Neural cell (in vitro differentiated cells): ENCODE results near the gene SLC4A2. TPM values are rescaled to one million over a fixed set of nuclear protein-coding genes. Genes with fewer than 3 reads are reported as not detected.
A peak's percentile ranks its signal among the peaks of the same experiment; 100 is the strongest.

Experiments used
- H2AFZ ChIP-seq: fragments of 200-600, 300-800 bp; sonication (generic), shearing (Covaris generic); 2 replicates; pipeline ENCODE4 v1.6.0; 2014; ENCODE audit warnings: low read depth, mild to moderate bottlenecking, antibody characterized with exemption, low read length, moderate library complexity
- H3F3A ChIP-seq: fragments of 200-600 bp; shearing (Covaris generic); 2 replicates; pipeline ENCODE4 v1.6.1; 2016; ENCODE audit warnings: mild to moderate bottlenecking, moderate library complexity, mixed read lengths, antibody characterized with exemption, low read length; ENCODE audit not compliant: insufficient read depth, poor library complexity, severe bottlenecking
- H3K27ac ChIP-seq: fragments of 200-600, 300-800 bp; sonication (generic), shearing (Covaris generic); 2 replicates; pipeline ENCODE4 v1.5.1; 2014; ENCODE audit warnings: mild to moderate bottlenecking, low read length, moderate library complexity
- H3K27me3 ChIP-seq: fragments of 300-800, 200-600 bp; sonication (generic), shearing (Covaris generic); 2 replicates; pipeline ENCODE4 v1.6.0; 2014; ENCODE audit warnings: mild to moderate bottlenecking, low read depth, low read length, moderate library complexity; ENCODE audit not compliant: insufficient read depth
- H3K36me3 ChIP-seq: fragments of 300-800, 200-600 bp; sonication (generic), shearing (Covaris generic); 2 replicates; pipeline ENCODE4 v1.5.1; 2014; ENCODE audit warnings: mild to moderate bottlenecking, antibody characterized with exemption, low read length, moderate library complexity; ENCODE audit not compliant: insufficient read depth
- H3K4me2 ChIP-seq: fragments of 300-800, 200-600 bp; sonication (generic), shearing (Covaris generic); 2 replicates; pipeline ENCODE4 v1.6.0; 2014; ENCODE audit warnings: mild to moderate bottlenecking, low read length
- H3K4me3 ChIP-seq: fragments of 300-800, 200-600 bp; sonication (generic), shearing (Covaris generic); 2 replicates; pipeline ENCODE4 v1.5.1; 2014; ENCODE audit warnings: mild to moderate bottlenecking, low read length, moderate library complexity
- H3K79me2 ChIP-seq: fragments of 200-600 bp; shearing (Covaris generic); replicated peaks from 2 replicates; pipeline ENCODE4 v1.6.0; 2014; ENCODE audit warnings: mild to moderate bottlenecking, low read length, moderate library complexity; ENCODE audit not compliant: insufficient read depth
- H3K9ac ChIP-seq: fragments of 300-800, 200-600 bp; sonication (generic), shearing (Covaris generic); 2 replicates; pipeline ENCODE4 v1.6.1; 2016; ENCODE audit warnings: mild to moderate bottlenecking, low read length, mixed read lengths
- H3K9me2 ChIP-seq: fragments of 200-600 bp; shearing (Covaris generic); 2 replicates; pipeline ENCODE4 v1.6.1; 2016; ENCODE audit warnings: mild to moderate bottlenecking, low read length, mixed read lengths; ENCODE audit not compliant: insufficient read depth
- H3K9me3 ChIP-seq: fragments of 200-600, 300-800 bp; sonication (generic), shearing (Covaris generic); 2 replicates; pipeline ENCODE4 v1.6.1; 2016; ENCODE audit warnings: mild to moderate bottlenecking, mixed run types, low read length, moderate library complexity, mixed read lengths
- H4K20me1 ChIP-seq: fragments of 200-600 bp; shearing (Covaris generic); 2 replicates; pipeline ENCODE4 v1.6.1; 2016; ENCODE audit warnings: mild to moderate bottlenecking, mixed run types; ENCODE audit not compliant: insufficient read depth
- CTCF ChIP-seq: fragments of 450-650 bp; IDR thresholded peaks from 2 replicates; pipeline ENCODE4 v1.5.1; 2014; ENCODE audit warnings: antibody characterized with exemption, mild to moderate bottlenecking, moderate library complexity; ENCODE audit not compliant: poor library complexity, severe bottlenecking
- EP300 ChIP-seq: fragments of 450-650 bp; conservative IDR thresholded peaks from 2 replicates; pipeline ENCODE4 v1.6.1; 2014; ENCODE audit warnings: antibody characterized with exemption, mild to moderate bottlenecking, moderate library complexity; ENCODE audit not compliant: poor library complexity, severe bottlenecking
- EZH2 ChIP-seq: fragments of 200-600, 300-800 bp; shearing (Covaris generic), sonication (generic); IDR thresholded peaks from 2 replicates; pipeline ENCODE4 v1.6.1; 2014; ENCODE audit warnings: antibody characterized with exemption, low read length, borderline replicate concordance, mild to moderate bottlenecking; ENCODE audit not compliant: insufficient read depth, poor library complexity, severe bottlenecking
- MXI1 ChIP-seq: fragments of 450-650 bp; conservative IDR thresholded peaks from 2 replicates; pipeline ENCODE4 v1.6.1; 2014; ENCODE audit warnings: antibody characterized with exemption, mild to moderate bottlenecking; ENCODE audit not compliant: poor library complexity, severe bottlenecking
- POLR2AphosphoS5 ChIP-seq: IDR thresholded peaks from 2 replicates; pipeline ENCODE4 v1.6.1; 2012
- RAD21 ChIP-seq: fragments of 450-650 bp; conservative IDR thresholded peaks from 2 replicates; pipeline ENCODE4 v1.6.1; 2014; ENCODE audit warnings: antibody characterized with exemption, mild to moderate bottlenecking, moderate library complexity
- SMC3 ChIP-seq: fragments of 450-650 bp; conservative IDR thresholded peaks from 2 replicates; pipeline ENCODE4 v1.6.1; 2014; ENCODE audit warnings: antibody characterized with exemption, mild to moderate bottlenecking, moderate library complexity; ENCODE audit not compliant: poor library complexity
- TAF1 ChIP-seq: IDR thresholded peaks from 2 replicates; pipeline ENCODE4 v1.6.1; 2012; ENCODE audit warnings: low read depth
- polyA plus RNA-seq: library from polyadenylated mRNA; depleted of rRNA; stranded (reverse); fragments of >200 nt; gene quantifications from 2 replicates; pipeline ENCODE4 v1.2.3, GENCODE V29; 2014
- TF ChIP-seq, protein P1 (sequence below): IDR thresholded peaks from 2 replicates; pipeline ENCODE4 v1.6.1; 2012; ENCODE audit warnings: borderline replicate concordance

Gene SLC4A2
- polyA plus RNA-seq, 1 donor from 2014 or later = 2.4 TPM

- Histone ChIP-seq H2AFZ (peak within 1 kb of the TSS; percentile 84), H3K79me2 (no peaks in the 10 kb centered on the region), H3K9me2 (no peaks in the 10 kb centered on the region), H3K36me3 (no peaks in the 10 kb centered on the region), H4K20me1 (no peaks in the 10 kb centered on the region), H3K9me3 (no peaks in the 10 kb centered on the region), H3K4me3 (peak within 1 kb of the TSS; percentile 92), H3K27ac (peak within 1 kb of the TSS; percentile 95), H3F3A (peaks cover 6% of the 10 kb centered on the region), H3K4me2 (peak within 1 kb of the TSS; percentile 94), H3K9ac (peak within 1 kb of the TSS; percentile 88), H3K27me3 (peaks cover 7% of the 10 kb centered on the region)
- TF ChIP-seq, protein P1, sequence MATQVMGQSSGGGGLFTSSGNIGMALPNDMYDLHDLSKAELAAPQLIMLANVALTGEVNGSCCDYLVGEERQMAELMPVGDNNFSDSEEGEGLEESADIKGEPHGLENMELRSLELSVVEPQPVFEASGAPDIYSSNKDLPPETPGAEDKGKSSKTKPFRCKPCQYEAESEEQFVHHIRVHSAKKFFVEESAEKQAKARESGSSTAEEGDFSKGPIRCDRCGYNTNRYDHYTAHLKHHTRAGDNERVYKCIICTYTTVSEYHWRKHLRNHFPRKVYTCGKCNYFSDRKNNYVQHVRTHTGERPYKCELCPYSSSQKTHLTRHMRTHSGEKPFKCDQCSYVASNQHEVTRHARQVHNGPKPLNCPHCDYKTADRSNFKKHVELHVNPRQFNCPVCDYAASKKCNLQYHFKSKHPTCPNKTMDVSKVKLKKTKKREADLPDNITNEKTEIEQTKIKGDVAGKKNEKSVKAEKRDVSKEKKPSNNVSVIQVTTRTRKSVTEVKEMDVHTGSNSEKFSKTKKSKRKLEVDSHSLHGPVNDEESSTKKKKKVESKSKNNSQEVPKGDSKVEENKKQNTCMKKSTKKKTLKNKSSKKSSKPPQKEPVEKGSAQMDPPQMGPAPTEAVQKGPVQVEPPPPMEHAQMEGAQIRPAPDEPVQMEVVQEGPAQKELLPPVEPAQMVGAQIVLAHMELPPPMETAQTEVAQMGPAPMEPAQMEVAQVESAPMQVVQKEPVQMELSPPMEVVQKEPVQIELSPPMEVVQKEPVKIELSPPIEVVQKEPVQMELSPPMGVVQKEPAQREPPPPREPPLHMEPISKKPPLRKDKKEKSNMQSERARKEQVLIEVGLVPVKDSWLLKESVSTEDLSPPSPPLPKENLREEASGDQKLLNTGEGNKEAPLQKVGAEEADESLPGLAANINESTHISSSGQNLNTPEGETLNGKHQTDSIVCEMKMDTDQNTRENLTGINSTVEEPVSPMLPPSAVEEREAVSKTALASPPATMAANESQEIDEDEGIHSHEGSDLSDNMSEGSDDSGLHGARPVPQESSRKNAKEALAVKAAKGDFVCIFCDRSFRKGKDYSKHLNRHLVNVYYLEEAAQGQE = no peak
- TF ChIP-seq TAF1 (peak; percentile 28), MXI1 (no peak), CTCF (no peak), SMC3 (no peak), EP300 (no peak), EZH2 (no peak), RAD21 (peak; percentile 28), POLR2AphosphoS5 (no peak)
These were observed 1.8 kb upstream of the SLC4A2 start, which contains the start of gene CDK5 for GRCh38 chr7:151057506-151057988. TSS of gene CDK5 (minus strand) at chr7:151057897. CDS start at chr7:151057848, 49 bp downstream.

GRCh38 chr7:151057989-151058780 lies 1.2 kb upstream of the SLC4A2 start:
- Histone ChIP-seq H4K20me1 (no peaks in the 10 kb centered on the region), H3K36me3 (no peaks in the 10 kb centered on the region), H3K9me2 (no peaks in the 10 kb centered on the region), H3K9me3 (no peaks in the 10 kb centered on the region), H3K79me2 (no peaks in the 10 kb centered on the region), H3F3A (peaks cover 6% of the 10 kb centered on the region), H3K9ac (peak overlapping the region; percentile 88), H3K4me3 (peak overlapping the region; percentile 92), H3K27me3 (peaks cover 7% of the 10 kb centered on the region), H2AFZ (peak overlapping the region; percentile 84), H3K27ac (peak overlapping the region; percentile 95), H3K4me2 (peak overlapping the region; percentile 84)
- peak; percentile 61 for TF ChIP-seq POLR2AphosphoS5
- TF ChIP-seq TAF1 = peak; percentile 31
- peak; percentile 32 for TF ChIP-seq CTCF
- TF ChIP-seq, protein P1 = no peak
- TF ChIP-seq EP300 = peak; percentile 31
- TF ChIP-seq EZH2 = no peak
- no peak for TF ChIP-seq RAD21
- TF ChIP-seq MXI1 = peak; percentile 78
- no peak for TF ChIP-seq SMC3
